T-helper 2 cell treated with Interferon-gamma antibody and Interleukin-4, amounts not matched to agents 5 μg/mL and 100 μg/mL, for 36 hours (primary cell): ENCODE results near the gene CXCL6.

Source experiments
- DNase-seq: peaks from one replicate; pipeline ENCODE4 v3.0.0; 2021; ENCODE audit warnings: low spot score
- H3K27ac Mint-ChIP-seq: one replicate; pipeline ENCODE4 v1.8.0; 2021; ENCODE audit warnings: mild to moderate bottlenecking, mixed read lengths
- H3K27me3 Mint-ChIP-seq: one replicate; pipeline ENCODE4 v1.8.0; 2021; ENCODE audit warnings: low read depth, mixed read lengths
- H3K36me3 Mint-ChIP-seq: one replicate; pipeline ENCODE4 v1.8.0; 2021; ENCODE audit warnings: low read depth, mixed read lengths
- H3K4me1 Mint-ChIP-seq: one replicate; pipeline ENCODE4 v1.8.0; 2021; ENCODE audit warnings: low read depth, mixed read lengths
- H3K4me3 Mint-ChIP-seq: one replicate; pipeline ENCODE4 v1.8.0; 2022; ENCODE audit warnings: mild to moderate bottlenecking, moderate library complexity, mixed read lengths
- H3K9me3 Mint-ChIP-seq: one replicate; pipeline ENCODE4 v1.8.0; 2021; ENCODE audit warnings: mixed read lengths

Gene CXCL6

DNA sequence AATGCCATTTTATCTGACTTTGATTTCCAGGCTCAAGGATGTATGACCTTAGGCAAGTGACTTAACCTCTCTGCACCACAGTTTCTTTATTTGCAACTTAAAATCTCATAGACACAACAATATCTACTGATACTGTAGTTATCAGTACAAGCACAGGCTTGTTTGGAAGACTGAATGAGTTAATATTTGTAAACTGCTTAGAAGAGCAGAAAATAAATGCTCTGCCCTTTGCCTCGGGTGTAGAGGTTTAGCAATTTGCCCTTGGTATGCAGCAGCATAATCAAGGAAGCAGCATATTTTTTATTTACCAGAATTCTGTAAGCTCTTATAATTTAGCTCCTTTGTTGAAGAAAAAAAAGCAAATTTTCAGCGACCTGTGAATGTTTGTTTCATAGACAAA is 29.8 kb downstream of the CXCL6 start:
- Mint-ChIP-seq H3K27me3 (peaks cover 31% of the 10 kb centered on the region), H3K4me1 (no peaks in the 10 kb centered on the region)

DNA sequence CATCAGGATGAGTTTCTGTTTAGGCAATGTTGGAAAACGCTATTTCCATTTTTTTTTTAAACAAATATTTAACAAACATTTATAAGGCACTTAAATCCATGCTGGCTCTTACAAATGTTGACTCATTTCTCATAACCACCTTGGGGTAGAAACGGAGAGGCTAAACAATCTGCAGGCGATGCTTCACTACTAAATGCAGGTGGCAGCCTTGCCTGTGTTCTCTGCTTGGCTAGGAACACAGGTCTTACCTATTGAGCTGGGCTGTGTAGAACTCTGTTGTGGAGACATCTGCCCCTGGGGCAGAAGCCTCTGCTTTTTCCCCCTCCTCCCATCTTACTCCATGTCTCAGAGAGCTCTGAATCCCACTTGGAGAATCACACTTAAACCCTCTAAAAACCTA is 31.3 kb downstream of the CXCL6 start:
- Mint-ChIP-seq H3K36me3 (no peaks in the 10 kb centered on the region), H3K27ac (no peak overlapping the region), H3K9me3 (no peaks in the 10 kb centered on the region), H3K4me3 (no peak overlapping the region), H3K27me3 (peaks cover 33% of the 10 kb centered on the region), H3K4me1 (no peaks in the 10 kb centered on the region)
- no peak for DNase-seq

More for the DNA sequence above, 29.8 kb downstream of the CXCL6 start:
- H3K9me3 Mint-ChIP-seq: no peaks in the 10 kb centered on the region
- DNase-seq: no peak
- H3K36me3 Mint-ChIP-seq: no peaks in the 10 kb centered on the region
- no peak overlapping the region for H3K4me3 Mint-ChIP-seq
- H3K27ac Mint-ChIP-seq: no peak overlapping the region

DNA sequence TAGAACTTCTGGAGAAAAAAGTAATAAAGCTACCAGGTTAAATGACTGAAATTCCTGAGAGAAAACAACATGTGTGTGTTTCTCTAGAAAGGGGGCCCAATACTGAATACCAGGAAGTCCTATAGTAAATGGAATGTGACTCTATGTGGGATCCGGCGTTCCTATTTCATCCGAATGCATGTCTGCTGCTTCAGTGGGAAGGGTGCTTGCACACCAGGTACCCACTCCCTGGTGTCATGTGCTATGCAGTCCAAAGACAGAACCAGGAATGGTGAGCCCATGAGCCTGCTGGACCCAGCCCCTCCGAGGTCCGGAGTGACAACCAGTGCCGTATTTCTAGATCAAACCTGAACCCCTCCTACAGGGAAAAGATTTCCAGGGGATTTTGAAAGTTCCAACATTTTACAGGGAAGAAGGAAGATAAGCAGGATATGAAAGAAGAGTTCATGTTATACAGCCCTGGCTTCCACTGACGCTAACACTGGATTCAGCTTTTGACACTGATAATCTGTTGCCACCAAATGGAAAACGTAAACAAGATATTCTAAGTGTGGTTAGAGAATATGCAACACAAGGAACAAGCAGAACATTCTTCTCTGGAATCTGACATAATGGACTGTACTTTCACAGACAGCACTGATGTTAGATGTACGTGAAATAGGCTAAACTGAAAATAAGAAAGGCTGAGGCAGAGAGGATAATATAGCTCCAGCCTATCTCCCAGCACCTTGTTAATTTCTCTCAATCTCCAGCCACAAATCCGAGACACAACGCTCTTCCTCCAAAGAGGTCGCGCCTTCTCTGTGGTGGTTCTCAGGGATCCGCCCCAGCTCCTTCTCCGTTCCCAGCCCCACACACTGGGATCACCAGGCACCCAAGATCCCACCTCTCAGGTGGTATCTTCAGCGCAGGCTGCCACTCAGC is 32.0 kb downstream of the CXCL6 start:
- Mint-ChIP-seq H3K4me3 (no peak overlapping the region), H3K36me3 (no peaks in the 10 kb centered on the region), H3K9me3 (no peaks in the 10 kb centered on the region), H3K4me1 (no peaks in the 10 kb centered on the region), H3K27ac (no peak overlapping the region), H3K27me3 (peaks cover 33% of the 10 kb centered on the region)
- DNase-seq: no peak

DNA sequence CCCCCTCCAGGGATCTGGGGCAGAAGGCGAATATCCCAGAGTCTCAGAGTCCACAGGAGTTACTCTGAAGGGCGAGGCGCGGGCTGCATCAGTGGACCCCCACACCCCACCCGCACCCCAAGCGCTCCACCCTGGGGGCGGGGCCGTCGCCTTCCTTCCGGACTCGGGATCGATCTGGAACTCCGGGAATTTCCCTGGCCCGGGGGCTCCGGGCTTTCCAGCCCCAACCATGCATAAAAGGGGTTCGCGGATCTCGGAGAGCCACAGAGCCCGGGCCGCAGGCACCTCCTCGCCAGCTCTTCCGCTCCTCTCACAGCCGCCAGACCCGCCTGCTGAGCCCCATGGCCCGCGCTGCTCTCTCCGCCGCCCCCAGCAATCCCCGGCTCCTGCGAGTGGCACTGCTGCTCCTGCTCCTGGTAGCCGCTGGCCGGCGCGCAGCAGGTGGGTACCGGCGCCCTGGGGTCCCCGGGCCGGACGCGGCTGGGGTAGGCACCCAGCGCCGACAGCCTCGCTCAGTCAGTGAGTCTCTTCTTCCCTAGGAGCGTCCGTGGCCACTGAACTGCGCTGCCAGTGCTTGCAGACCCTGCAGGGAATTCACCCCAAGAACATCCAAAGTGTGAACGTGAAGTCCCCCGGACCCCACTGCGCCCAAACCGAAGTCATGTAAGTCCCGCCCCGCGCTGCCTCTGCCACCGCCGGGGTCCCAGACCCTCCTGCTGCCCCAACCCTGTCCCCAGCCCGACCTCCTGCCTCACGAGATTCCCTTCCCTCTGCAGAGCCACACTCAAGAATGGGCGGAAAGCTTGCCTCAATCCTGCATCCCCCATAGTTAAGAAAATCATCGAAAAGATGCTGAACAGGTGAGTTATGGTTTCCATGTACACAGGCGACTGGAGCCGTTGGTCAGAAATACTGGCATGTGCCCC is 32.9 kb downstream of the CXCL6 start, which contains the start of gene CXCL1:
Gene CXCL1, plus strand, starts transcription at position 264 of the 926 bp plus-strand sequence. Its CDS starts 78 bp downstream, at position 342.
- H3K27ac Mint-ChIP-seq: no peak within 1 kb of the TSS
- H3K27me3 Mint-ChIP-seq: peaks cover 33% of the 10 kb centered on the region
- H3K4me3 Mint-ChIP-seq: peak within 1 kb of the TSS; percentile 21
- no peaks in the 10 kb centered on the region for H3K9me3 Mint-ChIP-seq
- H3K4me1 Mint-ChIP-seq: no peaks in the 10 kb centered on the region
- no peaks in the 10 kb centered on the region for H3K36me3 Mint-ChIP-seq
- no peak for DNase-seq

DNA sequence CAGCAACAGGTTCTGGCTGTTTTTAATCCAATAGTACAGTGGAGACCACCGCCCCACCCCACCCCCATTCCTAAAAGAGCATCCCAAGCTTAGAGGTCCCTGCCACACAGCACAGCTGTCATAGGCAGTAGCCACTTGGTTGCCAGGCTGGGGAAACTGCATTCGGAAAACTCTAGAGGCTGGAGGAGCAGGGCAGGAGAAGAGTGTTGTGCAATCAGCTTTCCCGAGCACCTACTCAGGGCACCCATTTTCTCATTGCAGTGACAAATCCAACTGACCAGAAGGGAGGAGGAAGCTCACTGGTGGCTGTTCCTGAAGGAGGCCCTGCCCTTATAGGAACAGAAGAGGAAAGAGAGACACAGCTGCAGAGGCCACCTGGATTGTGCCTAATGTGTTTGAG is 33.8 kb downstream of the CXCL6 start:
- no peaks in the 10 kb centered on the region for H3K9me3 Mint-ChIP-seq
- no peak overlapping the region for H3K4me3 Mint-ChIP-seq
- no peak for DNase-seq
- H3K36me3 Mint-ChIP-seq: no peaks in the 10 kb centered on the region
- no peaks in the 10 kb centered on the region for H3K4me1 Mint-ChIP-seq
- H3K27me3 Mint-ChIP-seq: peaks cover 35% of the 10 kb centered on the region
- H3K27ac Mint-ChIP-seq: no peak overlapping the region

DNA sequence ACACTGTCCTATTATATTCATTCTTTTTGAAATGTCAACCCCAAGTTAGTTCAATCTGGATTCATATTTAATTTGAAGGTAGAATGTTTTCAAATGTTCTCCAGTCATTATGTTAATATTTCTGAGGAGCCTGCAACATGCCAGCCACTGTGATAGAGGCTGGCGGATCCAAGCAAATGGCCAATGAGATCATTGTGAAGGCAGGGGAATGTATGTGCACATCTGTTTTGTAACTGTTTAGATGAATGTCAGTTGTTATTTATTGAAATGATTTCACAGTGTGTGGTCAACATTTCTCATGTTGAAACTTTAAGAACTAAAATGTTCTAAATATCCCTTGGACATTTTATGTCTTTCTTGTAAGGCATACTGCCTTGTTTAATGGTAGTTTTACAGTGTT is 34.3 kb downstream of the CXCL6 start:
- Mint-ChIP-seq H3K9me3 (no peaks in the 10 kb centered on the region), H3K27me3 (peaks cover 32% of the 10 kb centered on the region)
- no peak for DNase-seq

DNA sequence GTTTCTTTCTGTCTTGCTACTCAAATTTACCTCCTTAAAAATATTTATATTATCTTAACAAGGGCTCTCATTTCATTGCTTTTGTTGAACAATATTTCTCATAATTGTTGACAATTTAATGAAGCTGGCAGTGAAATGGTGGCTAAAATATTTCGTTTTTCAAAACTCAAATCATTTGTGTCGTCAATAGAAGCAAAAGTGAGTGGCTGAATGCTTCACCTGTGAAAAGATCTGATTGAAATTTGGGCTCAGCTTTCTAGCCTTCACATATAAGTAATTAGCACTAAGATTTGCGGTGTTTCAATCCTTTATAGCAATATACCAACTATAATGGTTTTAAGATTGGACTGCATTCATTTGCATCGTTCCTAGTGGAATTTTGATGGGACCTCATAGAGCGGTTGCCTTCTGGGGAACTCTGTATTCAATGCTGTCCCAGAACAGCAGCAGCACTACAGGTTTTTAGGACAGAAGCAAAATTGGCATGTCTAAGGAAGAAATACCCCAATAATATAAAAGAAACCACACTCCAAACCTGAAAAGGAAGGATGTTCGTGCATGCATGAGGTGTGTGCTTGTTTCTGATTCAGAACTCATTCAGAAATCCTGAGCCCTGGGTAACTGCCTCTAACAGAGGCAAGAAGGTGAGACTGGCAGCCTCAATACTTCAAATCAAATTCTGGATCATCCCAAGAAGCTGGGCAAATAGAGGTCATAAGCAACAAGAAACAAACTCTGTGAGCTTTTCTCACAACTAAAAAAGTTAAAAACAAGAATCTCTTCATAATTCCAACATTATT is 35.2 kb downstream of the CXCL6 start:
- Mint-ChIP-seq H3K27ac (no peak overlapping the region), H3K4me3 (no peak overlapping the region), H3K9me3 (no peaks in the 10 kb centered on the region), H3K27me3 (peaks cover 31% of the 10 kb centered on the region), H3K4me1 (no peaks in the 10 kb centered on the region), H3K36me3 (no peaks in the 10 kb centered on the region)
- no peak for DNase-seq

More for the DNA sequence above, 34.3 kb downstream of the CXCL6 start:
- H3K36me3 Mint-ChIP-seq: no peaks in the 10 kb centered on the region
- no peak overlapping the region for H3K4me3 Mint-ChIP-seq
- no peaks in the 10 kb centered on the region for H3K4me1 Mint-ChIP-seq
- H3K27ac Mint-ChIP-seq: no peak overlapping the region

DNA sequence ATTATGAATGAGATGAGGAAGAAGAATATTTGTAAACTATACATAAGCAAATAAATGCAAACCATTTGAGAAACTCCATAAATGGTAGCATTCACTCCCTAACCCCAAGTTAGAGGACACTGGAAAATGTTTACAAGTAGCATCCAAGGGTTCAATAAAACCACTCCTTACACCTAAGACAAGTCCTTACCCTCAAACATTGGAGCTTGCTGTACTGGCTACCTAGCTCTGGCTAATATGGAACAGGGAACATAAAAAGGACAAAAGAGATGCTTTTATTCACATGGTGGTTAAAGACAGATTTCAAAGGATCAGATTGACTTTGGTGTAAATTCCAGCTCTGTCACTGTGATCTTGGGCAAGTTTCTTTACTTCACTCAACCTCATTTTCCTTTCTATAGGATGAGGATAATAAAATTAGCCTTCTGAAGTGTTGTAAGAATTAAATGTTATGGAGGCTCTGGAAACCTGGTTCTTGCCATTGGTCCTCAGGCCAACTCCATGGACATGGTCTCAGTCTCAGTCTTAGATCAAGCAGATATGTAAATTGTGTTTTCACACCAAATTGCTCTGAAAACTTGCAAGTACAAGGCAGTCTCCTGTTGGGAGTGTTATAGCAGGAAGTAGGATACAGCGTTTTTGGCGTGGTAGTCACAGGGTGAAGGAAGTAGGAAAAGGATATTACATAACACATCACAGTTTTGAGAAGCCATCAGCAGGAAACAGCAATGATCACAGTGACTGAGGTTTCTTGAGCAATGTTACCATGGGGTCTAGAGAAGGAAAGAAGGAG is 36.0 kb downstream of the CXCL6 start:
- Mint-ChIP-seq H3K27ac (no peak overlapping the region), H3K9me3 (no peaks in the 10 kb centered on the region), H3K4me3 (no peak overlapping the region), H3K36me3 (no peaks in the 10 kb centered on the region), H3K4me1 (no peaks in the 10 kb centered on the region), H3K27me3 (peaks cover 31% of the 10 kb centered on the region)
- DNase-seq: no peak

DNA sequence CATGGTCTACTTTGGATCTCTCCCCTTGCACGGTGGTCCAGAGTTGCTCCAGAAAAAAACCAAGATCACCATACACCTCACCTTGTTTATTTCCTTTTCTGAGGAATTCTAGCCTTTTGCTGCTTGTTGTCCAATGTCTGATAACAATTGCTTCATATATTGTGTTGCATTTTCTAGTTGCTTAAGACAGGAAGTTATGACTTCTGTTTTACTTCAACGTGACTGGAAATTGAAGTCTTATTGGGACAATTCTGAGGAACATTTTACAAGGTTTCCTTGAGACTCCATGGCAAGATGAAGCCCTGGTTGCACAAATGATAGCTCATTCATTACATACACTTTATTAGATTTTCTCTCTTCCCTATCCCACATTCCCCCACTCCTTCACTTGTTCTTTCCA is 37.9 kb downstream of the CXCL6 start:
- H3K4me3 Mint-ChIP-seq: no peak overlapping the region
- no peaks in the 10 kb centered on the region for H3K9me3 Mint-ChIP-seq
- no peaks in the 10 kb centered on the region for H3K4me1 Mint-ChIP-seq
- peaks cover 18% of the 10 kb centered on the region for H3K27me3 Mint-ChIP-seq
- no peaks in the 10 kb centered on the region for H3K36me3 Mint-ChIP-seq
- H3K27ac Mint-ChIP-seq: no peak overlapping the region
- DNase-seq: no peak

DNA sequence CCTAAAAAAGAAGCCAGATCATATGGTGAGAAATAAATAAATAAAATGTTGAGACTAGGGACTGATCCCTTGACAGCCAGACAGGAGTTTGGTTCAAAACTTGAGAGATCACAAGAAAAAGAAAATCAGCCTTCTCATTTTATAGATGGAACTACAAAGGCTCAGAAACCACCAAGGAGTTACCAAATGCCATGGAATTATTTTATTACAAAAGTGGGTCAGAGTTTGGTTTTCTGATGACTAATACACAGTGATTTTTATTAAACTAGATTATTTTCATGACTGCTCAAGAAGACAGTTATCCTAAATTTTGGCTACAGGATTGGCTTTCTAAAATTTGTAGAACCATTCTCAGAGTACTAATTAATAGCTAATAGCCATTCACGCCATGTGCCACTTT is 38.9 kb downstream of the CXCL6 start:
- Mint-ChIP-seq H3K9me3 (no peaks in the 10 kb centered on the region), H3K27ac (no peak overlapping the region), H3K36me3 (no peaks in the 10 kb centered on the region), H3K4me3 (no peak overlapping the region), H3K4me1 (no peaks in the 10 kb centered on the region), H3K27me3 (peaks cover 8% of the 10 kb centered on the region)
- no peak for DNase-seq

DNA sequence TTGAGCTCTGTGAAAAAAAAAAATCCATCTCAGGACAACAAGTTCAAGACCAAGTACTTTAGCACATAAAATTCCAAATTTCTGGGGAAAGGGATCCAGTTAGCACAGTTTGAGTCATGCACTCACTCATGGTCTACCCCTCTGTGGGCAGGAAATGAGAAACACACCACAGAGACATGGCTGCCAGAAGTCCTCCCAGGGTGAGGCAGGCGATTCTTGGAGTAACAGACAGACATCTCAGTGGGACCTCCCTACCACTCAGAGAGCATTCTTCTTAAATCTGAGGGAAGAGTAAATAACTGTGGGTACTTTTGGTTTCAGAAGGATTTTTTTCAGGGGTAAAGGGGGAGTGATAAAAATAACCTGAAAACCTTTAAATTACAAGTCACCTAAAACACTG is 46.8 kb downstream of the CXCL6 start:
- Mint-ChIP-seq H3K36me3 (no peaks in the 10 kb centered on the region), H3K27me3 (no peaks in the 10 kb centered on the region), H3K4me1 (peaks cover 2% of the 10 kb centered on the region), H3K27ac (no peak overlapping the region), H3K4me3 (no peak overlapping the region), H3K9me3 (no peaks in the 10 kb centered on the region)
- no peak for DNase-seq

DNA sequence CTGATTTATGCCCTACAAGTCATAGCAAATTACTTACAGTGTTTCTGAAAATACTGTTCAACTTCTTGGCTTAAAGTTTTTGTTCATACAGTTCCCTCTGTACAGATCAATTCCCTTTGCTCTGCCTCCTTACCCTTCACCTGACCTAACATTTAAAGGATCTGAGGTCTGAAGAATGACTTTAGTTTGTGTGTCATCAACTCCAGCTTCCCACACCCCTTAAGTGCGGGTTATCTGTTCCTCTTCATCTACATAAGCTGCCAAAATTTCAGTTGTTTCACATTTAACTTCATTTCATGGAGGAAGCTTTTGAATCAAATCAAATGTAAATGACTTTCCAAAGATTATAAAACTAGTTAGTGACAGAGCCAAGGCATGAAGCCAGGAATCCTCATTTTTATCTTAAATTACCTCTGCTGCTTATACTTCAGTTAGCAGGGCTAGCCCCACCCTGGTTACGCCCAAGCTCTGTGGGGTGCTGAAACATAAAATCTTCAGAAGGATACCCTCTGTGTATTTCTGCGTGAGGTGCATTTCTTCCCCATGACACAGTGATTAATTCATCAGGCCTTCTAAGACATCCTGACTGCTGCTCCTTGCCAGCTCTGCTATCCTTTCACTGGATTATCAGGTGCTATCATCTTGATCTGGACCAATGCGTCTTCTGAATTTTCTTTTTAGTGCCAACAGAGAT is 49.2 kb downstream of the CXCL6 start:
- Mint-ChIP-seq H3K9me3 (no peaks in the 10 kb centered on the region), H3K4me3 (no peak overlapping the region), H3K27ac (no peak overlapping the region), H3K4me1 (peaks cover 2% of the 10 kb centered on the region), H3K27me3 (no peaks in the 10 kb centered on the region), H3K36me3 (no peaks in the 10 kb centered on the region)
- DNase-seq: no peak
